H1 (cell line): ENCODE measurements around the gene ENTPD2. TPM values are rescaled to one million over a fixed set of nuclear protein-coding genes. Genes with fewer than 3 reads are reported as not detected.

Source experiments
- CTCF ChIA-PET: fragments of 300-600 bp; sonication (Branson Sonifier 250); formaldehyde crosslinking; loops from one replicate; lab custom pipeline; 2021; ENCODE audit not compliant: partially characterized antibody; lab: Charles Lee
- POLR2A ChIA-PET: fragments of 300-600 bp; sonication (Branson Sonifier 250); formaldehyde crosslinking; loops from one replicate; lab custom pipeline; 2021; ENCODE audit warnings: inconsistent platforms; ENCODE audit not compliant: partially characterized antibody; lab: Charles Lee
- DNase-seq, 2 experiments: peaks; one replicate each; pipeline versions ENCODE4 v3.0.0 to v3.0.0-alpha.2; 2010 to 2022; ENCODE audit warnings: low spot score in 2 of 2, low read depth in 1 of 2, mixed read lengths in 1 of 2
- FAIRE-seq: peaks from 2 replicates; lab custom pipeline; 2011; peaks lifted over from hg19 to GRCh38; lab: Jason Lieb, UNC
- H2AFZ ChIP-seq: 2 replicates; pipeline ENCODE4 v1.8.1; 2012; ENCODE audit warnings: low read length, inconsistent platforms
- H2AK5ac ChIP-seq: 2 replicates; pipeline ENCODE4 v1.6.1; 2013; ENCODE audit warnings: low read depth, low read length
- H2BK120ac ChIP-seq: replicated peaks from 2 replicates; pipeline ENCODE3; 2013; ENCODE audit warnings: low read depth, low read length, inconsistent platforms
- H2BK12ac ChIP-seq: 2 replicates; pipeline ENCODE4 v1.6.1; 2013; ENCODE audit warnings: low read depth, low read length
- H2BK15ac ChIP-seq: 2 replicates; pipeline ENCODE4 v1.6.1; 2013; ENCODE audit warnings: low read length
- H2BK20ac ChIP-seq: 2 replicates; pipeline ENCODE4 v1.6.1; 2013; ENCODE audit warnings: low read length
- H2BK5ac ChIP-seq: 2 replicates; pipeline ENCODE4 v1.6.1; 2013; ENCODE audit warnings: low read depth, low read length
- H3K14ac ChIP-seq: 2 replicates; pipeline ENCODE4 v1.6.1; 2013; ENCODE audit warnings: inconsistent platforms; ENCODE audit not compliant: insufficient read length
- H3K18ac ChIP-seq: 2 replicates; pipeline ENCODE4 v1.6.1; 2013; ENCODE audit warnings: low read length; ENCODE audit errors: extremely low read depth
- H3K23ac ChIP-seq: 2 replicates; pipeline ENCODE4 v1.6.1; 2013; ENCODE audit warnings: inconsistent platforms; ENCODE audit not compliant: insufficient read length
- H3K23me2 ChIP-seq: 2 replicates; pipeline ENCODE4 v1.6.1; 2013; ENCODE audit warnings: low read depth, low read length
- H3K27ac ChIP-seq: 2 replicates; pipeline ENCODE4 v1.6.1; 2011; ENCODE audit warnings: low read depth, low read length, inconsistent platforms
- H3K27me3 ChIP-seq, 4 experiments: replicated peaks in 1 of 4; 1 replicate in 1 of 4; 2 replicates in 3 of 4; pipeline versions ENCODE4 v1.6.1 to v1.8.1; 2011 to 2013; ENCODE audit warnings: low read length in 3 of 4, mild to moderate bottlenecking in 3 of 4, inconsistent platforms in 2 of 4, mixed read lengths in 2 of 4, moderate library complexity in 1 of 4; ENCODE audit not compliant: control insufficient read depth in 3 of 4, insufficient read depth in 3 of 4; ENCODE audit errors: extremely low read depth in 1 of 4
- H3K36me3 ChIP-seq, 4 experiments: 2 replicates each; pipeline versions ENCODE4 v1.6.1 to v1.8.1; 2011 to 2013; ENCODE audit warnings: mild to moderate bottlenecking in 4 of 4, low read length in 3 of 4, moderate library complexity in 2 of 4, control low read depth in 1 of 4, inconsistent platforms in 1 of 4; ENCODE audit not compliant: insufficient read depth in 4 of 4, control insufficient read depth in 2 of 4
- H3K4ac ChIP-seq: replicated peaks from 2 replicates; pipeline ENCODE3; 2013; ENCODE audit warnings: low read length, low read depth, mixed read lengths, inconsistent platforms; ENCODE audit not compliant: insufficient read length
- H3K4me1 ChIP-seq, 4 experiments: replicated peaks in 1 of 4; 1 replicate in 1 of 4; 2 replicates in 3 of 4; pipeline versions ENCODE4 v1.6.1 to v1.8.1; 2011 to 2013; ENCODE audit warnings: low read length in 3 of 4, inconsistent platforms in 2 of 4, mixed read lengths in 1 of 4; ENCODE audit not compliant: insufficient read depth in 4 of 4, control insufficient read depth in 3 of 4
- H3K4me2 ChIP-seq, 2 experiments: 2 replicates each; pipeline versions ENCODE4 v1.6.1 to v1.8.1; 2011 to 2013; ENCODE audit warnings: low read depth in 2 of 2, low read length in 2 of 2, control low read depth in 1 of 2, inconsistent platforms in 1 of 2, mild to moderate bottlenecking in 1 of 2; ENCODE audit not compliant: insufficient read depth in 1 of 2
- H3K4me3 ChIP-seq, 4 experiments: fragments of 200-600, 300-600 bp in 1 of 4; sonication (generic), shearing (Covaris generic), sonication (Bioruptor Twin) in 1 of 4; 2 replicates each; pipeline versions ENCODE4 v1.5.1 to v1.8.1; 2011 to 2016; ENCODE audit warnings: low read length in 4 of 4, low read depth in 3 of 4, control low read depth in 2 of 4, inconsistent platforms in 2 of 4, mild to moderate bottlenecking in 2 of 4, mixed read lengths in 1 of 4, moderate library complexity in 1 of 4; ENCODE audit not compliant: insufficient read depth in 2 of 4; ENCODE audit errors: extremely low read depth in 1 of 4
- H3K56ac ChIP-seq: replicated peaks from 2 replicates; pipeline ENCODE3; 2013; ENCODE audit warnings: low read depth, mild to moderate bottlenecking, mixed read lengths, low read length, inconsistent platforms; ENCODE audit not compliant: insufficient read length
- H3K79me1 ChIP-seq: 2 replicates; pipeline ENCODE4 v1.6.1; 2013; ENCODE audit warnings: low read depth, low read length, control low read depth
- H3K79me2 ChIP-seq, 2 experiments: 2 replicates each; pipeline versions ENCODE4 v1.6.1 to v1.8.1; 2012 to 2013; ENCODE audit warnings: low read length in 2 of 2, mild to moderate bottlenecking in 2 of 2, inconsistent platforms in 1 of 2; ENCODE audit not compliant: insufficient read depth in 2 of 2, control insufficient read depth in 1 of 2
- H3K9ac ChIP-seq, 4 experiments: replicated peaks in 1 of 4; 1 replicate in 1 of 4; 2 replicates in 3 of 4; pipeline versions ENCODE4 v1.6.1 to v1.8.1; 2011 to 2013; ENCODE audit warnings: low read depth in 3 of 4, low read length in 3 of 4, control low read depth in 2 of 4, mild to moderate bottlenecking in 2 of 4, moderate library complexity in 2 of 4, inconsistent platforms in 1 of 4; ENCODE audit errors: extremely low read depth in 1 of 4
- H3K9me3 ChIP-seq, 2 experiments: 2 replicates each; pipeline versions ENCODE4 v1.6.1 to v1.8.1; 2012 to 2013; ENCODE audit warnings: mild to moderate bottlenecking in 2 of 2, moderate library complexity in 2 of 2, control low read depth in 1 of 2, inconsistent platforms in 1 of 2, low read depth in 1 of 2, low read length in 1 of 2, mixed read lengths in 1 of 2; ENCODE audit not compliant: insufficient read depth in 2 of 2
- H4K20me1 ChIP-seq, 2 experiments: replicated peaks in 1 of 2; 2 replicates each; pipeline versions ENCODE3 to v1.8.1; 2011 to 2013; ENCODE audit warnings: inconsistent platforms in 2 of 2, low read length in 2 of 2, mild to moderate bottlenecking in 1 of 2; ENCODE audit not compliant: insufficient read depth in 2 of 2, control insufficient read depth in 1 of 2
- H4K5ac ChIP-seq: 2 replicates; pipeline ENCODE4 v1.6.1; 2013; ENCODE audit warnings: low read length, low read depth, mixed read lengths, inconsistent platforms; ENCODE audit not compliant: insufficient read length
- H4K8ac ChIP-seq: 2 replicates; pipeline ENCODE4 v1.8.0; 2013; ENCODE audit warnings: mild to moderate bottlenecking, moderate library complexity, low read length, inconsistent platforms; ENCODE audit not compliant: insufficient read depth; ENCODE audit errors: extremely low read depth
- H4K91ac ChIP-seq: replicated peaks from 2 replicates; pipeline ENCODE3; 2013; ENCODE audit warnings: low read length, mixed read lengths, inconsistent platforms; ENCODE audit not compliant: insufficient read length
- BACH1 ChIP-seq: IDR thresholded peaks from 2 replicates; pipeline ENCODE4 v1.6.1; 2012; ENCODE audit warnings: low read length, improper control_type of control experiment
- EP300 ChIP-seq, 2 experiments: IDR thresholded peaks; 1 replicate in 1 of 2; 2 replicates in 1 of 2; pipeline ENCODE4 v1.6.1; 2011 to 2012; ENCODE audit warnings: low read depth in 2 of 2, low read length in 2 of 2, mild to moderate bottlenecking in 2 of 2, borderline replicate concordance in 1 of 2, inconsistent platforms in 1 of 2, moderate library complexity in 1 of 2
- POU5F1 ChIP-seq: IDR thresholded peaks from 2 replicates; pipeline ENCODE4 v1.6.1; 2011; ENCODE audit warnings: low read depth, mild to moderate bottlenecking, low read length, moderate library complexity
- RBBP5 ChIP-seq: IDR thresholded peaks from 2 replicates; pipeline ENCODE4 v1.7.1; 2012; ENCODE audit warnings: low read depth, mild to moderate bottlenecking, inconsistent platforms, low read length, moderate library complexity, borderline replicate concordance
- WGBS, 2 experiments: shearing (Covaris generic) in 1 of 2; methylation state at CpG; one replicate each; pipeline versions ENCODE4 v1.1.6 to v1.1.7; 2013 to 2015; ENCODE audit warnings: low lambda C conversion rate in 2 of 2, mixed read lengths in 2 of 2, inconsistent platforms in 1 of 2, low coverage in 1 of 2, missing lambda C conversion rate in 1 of 2; ENCODE audit not compliant: insufficient replicate concordance in 2 of 2, insufficient coverage in 1 of 2, insufficient read length in 1 of 2; ENCODE audit errors: extremely low coverage in 1 of 2, missing lambda C conversion rate in 1 of 2; 5-methylcytosine and 5-hydroxymethylcytosine counted together
- polyA plus RNA-seq, 7 experiments: library from polyadenylated mRNA; depleted of rRNA in 3 of 7; stranded (reverse) in 5 of 7; unstranded in 2 of 7; fragments of >200 nt in 5 of 7; fragments of 200-250 nt in 2 of 7; gene quantifications; 1 replicate in 5 of 7; 2 replicates in 1 of 7; 4 replicates in 1 of 7; pipeline versions ENCODE4 v1.2.1 to v1.2.3, GENCODE V29; 2011 to 2013; ENCODE audit warnings: missing spikeins in 2 of 7, mixed read lengths in 2 of 7
- total RNA-seq: library from RNA; stranded (reverse); fragmentation: NEBNext Ultra II Directional; extraction: Animal tissue kit (Norgen Biotek cat#: 25700); gene quantifications from 2 replicates; pipeline ENCODE4 v1.2.1, GENCODE V29; 2021

The ENTPD2 gene
- total and polyA plus RNA-seq, 2 of the 8 experiments (the other 6 are each of a cell fraction or from before 2014, with no cell fraction given), result 0.65 to 3.8 TPM

DNA sequence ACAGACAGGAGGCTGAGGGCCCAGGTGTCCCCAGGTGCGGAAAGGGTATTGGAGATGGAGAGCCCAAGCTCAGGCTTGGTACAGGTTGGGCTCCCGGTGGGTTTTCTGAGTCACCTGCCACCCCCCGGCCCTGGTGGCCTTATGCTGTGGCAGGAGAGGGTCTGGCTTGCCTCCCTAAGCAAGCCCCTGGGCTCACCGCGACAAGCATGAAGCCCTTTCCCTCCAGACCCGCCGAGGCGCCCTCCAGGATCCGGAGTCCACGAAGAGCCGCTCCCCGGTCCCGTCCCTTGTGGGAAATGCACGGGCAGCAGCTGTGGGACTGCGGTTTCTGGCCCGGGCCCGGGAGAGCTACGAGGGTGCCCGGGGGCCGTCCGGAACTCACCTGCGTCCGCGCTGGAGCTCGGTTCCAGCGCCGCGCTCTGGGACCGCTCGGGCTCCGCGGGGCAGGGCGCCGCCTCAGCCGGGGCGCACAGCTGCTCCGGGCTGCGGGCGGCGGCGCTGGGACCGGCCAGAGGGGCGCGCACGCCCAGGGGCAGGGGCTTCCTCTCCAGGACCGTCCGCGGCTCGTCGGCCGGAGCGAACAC, 15.7 kb upstream of the ENTPD2 start:
- 11% methylated on average over 38 of the region's 52 CpGs; no CpG with 5 or more reads in 1 of the 2 experiments for WGBS, 2 experiments
- TF ChIP-seq RBBP5, result no peak
- no peak for TF ChIP-seq EP300 (IDR thresholded peaks at IDR 0.05; ENCODE audit: borderline replicate concordance in 1 of 2, low read depth in 2 of 2, low read length in 2 of 2)
- peak; percentile 19; the same call in 1 of the 2 replicates for TF ChIP-seq BACH1
- TF ChIP-seq POU5F1, result no peak

More for the DNA sequence above, 15.7 kb upstream of the ENTPD2 start:
- Histone ChIP-seq H3K23me2 (peaks cover 13% of the 10 kb centered on the region), H3K27ac (no peak overlapping the region), H2BK12ac (no peak overlapping the region), H3K36me3 (no peaks in the 10 kb centered on the region), H3K4ac (no peak overlapping the region), H3K4me2 (peak overlapping the region; percentile 73 to 85), H3K14ac (no peak overlapping the region), H3K4me3 (peak overlapping the region; percentile 46 to 64 (median 48)), H3K79me2 (no peaks in the 10 kb centered on the region), H2BK15ac (no peak overlapping the region), H2BK20ac (no peak overlapping the region), H3K23ac (no peak overlapping the region), H3K18ac (no peak overlapping the region; the same call in 1 of the 2 replicates), H2BK120ac (no peak overlapping the region), H2AFZ (no peak overlapping the region), H2BK5ac (no peak overlapping the region), H4K91ac (no peak overlapping the region), H4K8ac (peak overlapping the region; percentile 89; the same call in 1 of the 2 replicates), H4K20me1 (peaks cover 23 to 25% of the 10 kb centered on the region in 2 experiments), H3K79me1 (peaks cover 2% of the 10 kb centered on the region; the same call in 1 of the 2 replicates), H3K4me1 (peaks cover 0 to 21% (median 18%) of the 10 kb centered on the region in 4 experiments; a peak in 6 of 7 replicates), H2AK5ac (no peak overlapping the region), H3K9ac (no peak overlapping the region; a peak in 1 of 7 replicates), H3K56ac (peak overlapping the region; percentile 12), H4K5ac (no peak overlapping the region), H3K9me3 (no peaks in the 10 kb centered on the region), H3K27me3 (peaks cover 0 to 18% (median 7%) of the 10 kb centered on the region in 4 experiments; a peak in 5 of 7 replicates)
- ChIA-PET CTCF (interaction anchor here (0.6 to 13.5 kb wide), 21 partner anchors 8 to 312 kb away, joined by 3 to 291 read pairs (median 6); partner anchors contain the start of genes ABCA2, CYSRT1, ENTPD2 and FUT7), POLR2A (interaction anchor here (1.0 to 2.0 kb wide), 8 partner anchors 8 to 171 kb away, joined by 3 to 7 read pairs (median 4); partner anchors contain the start of genes MAN1B1, TUBB4B and UAP1L1)
- FAIRE-seq (no peak), DNase-seq (no peak)
